Measurements from ENCODE around the gene CCDC3.
"Not testable (repeated sequence)": the region's sequence is repeated elsewhere in the genome, so short reads cannot be mapped to it uniquely, and the experiment has no call there.

CCDC3 gene

GRCh38 chr10:13000431-13000830, 1.1 kb downstream of the CCDC3 start:
- DNase-seq (ENCODE audit: low read depth), result no peak

- DNase-seq (ENCODE audit: low read depth), result no peak
Measured at GRCh38 chr10:12999849-13000248, 1.7 kb downstream of the CCDC3 start.

- DNase-seq (ENCODE audit: low read depth), result no peak
Measured at GRCh38 chr10:12995425-12995861, 6.1 kb downstream of the CCDC3 start.

- no peak for DNase-seq (ENCODE audit: low read depth)
Measured at GRCh38 chr10:12993595-12993994, 7.9 kb downstream of the CCDC3 start.

GRCh38 chr10:12985347-12985746, 16.2 kb downstream of the CCDC3 start:
- no peak for DNase-seq (ENCODE audit: low read depth)

- peak; percentile 31 for DNase-seq (ENCODE audit: low read depth)
Measured at GRCh38 chr10:12984165-12984747, 17.3 kb downstream of the CCDC3 start.

- not testable (repeated sequence) for DNase-seq (ENCODE audit: low read depth)
Measured at GRCh38 chr10:12983568-12983967, 17.9 kb downstream of the CCDC3 start.

GRCh38 chr10:12981570-12981969, 19.9 kb downstream of the CCDC3 start:
- peak; percentile 25 for DNase-seq (ENCODE audit: low read depth)

GRCh38 chr10:12980713-12981306, 20.7 kb downstream of the CCDC3 start:
- DNase-seq (ENCODE audit: low read depth), result no peak

GRCh38 chr10:12980102-12980661, 21.3 kb downstream of the CCDC3 start:
- no peak for DNase-seq (ENCODE audit: low read depth)

GRCh38 chr10:12978891-12979290, 22.6 kb downstream of the CCDC3 start:
- DNase-seq (ENCODE audit: low read depth), result no peak

GRCh38 chr10:12975906-12976305, 25.6 kb downstream of the CCDC3 start:
- no peak for DNase-seq (ENCODE audit: low read depth)

GRCh38 chr10:12975266-12975665, 26.2 kb downstream of the CCDC3 start:
- DNase-seq (ENCODE audit: low read depth), result no peak

- DNase-seq (ENCODE audit: low read depth), result no peak
Measured at GRCh38 chr10:12974491-12975199, 26.9 kb downstream of the CCDC3 start.

- no peak for DNase-seq (ENCODE audit: low read depth)
Measured at GRCh38 chr10:12974078-12974477, 27.4 kb downstream of the CCDC3 start.

GRCh38 chr10:12973149-12973718, 28.3 kb downstream of the CCDC3 start:
- DNase-seq (ENCODE audit: low read depth), result no peak

GRCh38 chr10:12972146-12972545, 29.4 kb downstream of the CCDC3 start:
- no peak for DNase-seq (ENCODE audit: low read depth)

- DNase-seq (ENCODE audit: low read depth), result no peak
Measured at GRCh38 chr10:12971001-12971788, 30.3 kb downstream of the CCDC3 start.

GRCh38 chr10:12969951-12970350, 31.6 kb downstream of the CCDC3 start:
- DNase-seq (ENCODE audit: low read depth), result no peak

- DNase-seq (ENCODE audit: low read depth), result no peak
Measured at GRCh38 chr10:12966067-12966466, 35.4 kb downstream of the CCDC3 start.

GRCh38 chr10:12965571-12965970, 35.9 kb downstream of the CCDC3 start:
- no peak for DNase-seq (ENCODE audit: low read depth)

GRCh38 chr10:12962556-12962955, 39.0 kb downstream of the CCDC3 start:
- no peak for DNase-seq (ENCODE audit: low read depth)

Data from amniotic epithelial cell (primary cell).